Measurements from ENCODE around the gene APOBEC4.
A peak's percentile ranks its signal among the peaks of the same experiment; 100 is the strongest.
"Not testable (repeated sequence)": the region's sequence is repeated elsewhere in the genome, so short reads cannot be mapped to it uniquely, and the experiment has no call there.

Gene APOBEC4

GRCh38 chr1:183687546-183688304 is 34.6 kb upstream of the APOBEC4 start:
- Mint-ChIP-seq H3K4me1 (no peaks in the 10 kb centered on the region), H3K36me3 (ENCODE audit: insufficient read depth) (no peaks in the 10 kb centered on the region), H3K9me3 (no peaks in the 10 kb centered on the region), H3K27ac (ENCODE audit: low read depth) (no peak overlapping the region), H3K4me3 (no peak overlapping the region), H3K27me3 (peaks cover 16% of the 10 kb centered on the region)
- DNase-seq (ENCODE audit: low spot score in 2 of 2) (no peak), ATAC-seq (replicated peaks; ENCODE audit: extremely low read depth, poor library complexity, severe bottlenecking) (no peak)

DNA sequence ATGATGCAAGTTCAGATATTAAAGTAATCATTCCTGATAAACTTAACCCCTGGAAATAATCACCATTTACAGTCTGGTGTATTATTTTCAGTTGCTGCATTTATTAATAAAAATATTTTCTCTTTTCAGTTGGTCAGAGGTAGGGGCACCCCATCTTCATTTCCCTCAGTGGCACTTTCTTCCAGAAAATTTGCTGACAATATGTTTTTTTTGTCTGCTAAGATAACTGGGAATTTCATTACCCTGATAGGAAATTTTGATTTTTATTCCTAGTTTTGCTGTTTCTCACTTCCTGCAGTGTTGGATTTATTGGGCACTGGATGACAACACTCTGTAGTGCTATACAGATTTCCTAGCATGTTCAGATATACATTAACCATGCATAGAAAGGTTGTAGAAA is 33.1 kb upstream of the APOBEC4 start:
- no peak overlapping the region for H3K4me3 Mint-ChIP-seq
- H3K27me3 Mint-ChIP-seq, result peaks cover 31% of the 10 kb centered on the region
- DNase-seq (ENCODE audit: low spot score in 2 of 2), result no peak
- no peaks in the 10 kb centered on the region for H3K9me3 Mint-ChIP-seq
- no peaks in the 10 kb centered on the region for H3K4me1 Mint-ChIP-seq
- H3K27ac Mint-ChIP-seq (ENCODE audit: low read depth), result no peak overlapping the region
- H3K36me3 Mint-ChIP-seq (ENCODE audit: insufficient read depth), result no peaks in the 10 kb centered on the region
- no peak for ATAC-seq (replicated peaks; ENCODE audit: extremely low read depth, poor library complexity, severe bottlenecking)

DNA sequence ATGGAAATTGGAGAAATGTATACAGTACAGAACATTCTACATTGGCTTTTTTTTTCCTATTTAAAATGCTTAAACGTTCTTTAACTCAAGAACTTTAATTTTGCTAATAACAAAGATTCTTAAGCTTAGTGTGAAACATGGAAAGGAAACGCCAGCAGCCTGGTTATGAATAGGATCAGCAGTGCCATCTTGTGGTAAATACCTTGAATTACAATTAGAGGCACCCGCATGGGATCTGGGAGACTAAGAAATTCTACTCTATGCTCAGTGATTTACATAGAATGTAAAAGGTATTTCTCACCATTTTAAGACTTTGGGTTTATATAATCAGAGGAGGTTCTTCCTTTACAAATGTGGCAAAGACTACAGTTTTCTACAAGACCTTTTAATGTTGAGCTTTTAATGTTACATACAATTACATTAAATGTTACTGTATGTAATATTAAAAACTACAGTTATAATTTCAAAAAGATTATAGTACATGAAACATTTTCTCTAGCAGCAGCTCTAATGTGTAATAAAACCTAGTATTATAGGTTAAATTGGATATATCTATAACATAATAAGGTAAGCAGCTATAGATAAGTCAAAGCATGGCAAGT is 32.1 kb upstream of the APOBEC4 start:
- no peaks in the 10 kb centered on the region for H3K9me3 Mint-ChIP-seq
- H3K27ac Mint-ChIP-seq (ENCODE audit: low read depth), result no peak overlapping the region
- ATAC-seq (replicated peaks; ENCODE audit: extremely low read depth, poor library complexity, severe bottlenecking), result peak; percentile 60
- no peak for DNase-seq (ENCODE audit: low spot score in 2 of 2)
- H3K36me3 Mint-ChIP-seq (ENCODE audit: insufficient read depth), result no peaks in the 10 kb centered on the region
- H3K4me1 Mint-ChIP-seq, result no peaks in the 10 kb centered on the region
- H3K27me3 Mint-ChIP-seq, result peaks cover 41% of the 10 kb centered on the region
- H3K4me3 Mint-ChIP-seq, result no peak overlapping the region

DNA sequence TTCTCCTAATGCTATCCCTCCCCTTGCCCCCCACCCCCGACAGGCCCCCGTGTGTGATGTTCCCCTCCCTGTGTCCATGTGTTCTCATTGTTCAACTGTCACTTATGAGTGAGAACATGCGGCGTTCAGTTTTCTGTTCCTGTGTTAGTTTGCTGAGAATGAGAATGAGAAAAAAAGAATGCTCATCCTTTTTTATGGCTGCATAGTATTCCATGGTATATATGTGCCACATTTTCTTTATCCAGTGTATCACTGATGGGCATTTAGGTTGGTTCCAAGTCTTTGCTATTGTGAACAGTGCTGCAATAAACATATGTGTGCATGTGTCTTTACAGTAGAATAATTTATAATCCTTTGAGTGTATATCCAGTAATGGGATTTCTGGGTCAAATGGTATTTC is 26.2 kb upstream of the APOBEC4 start:
- H3K9me3 Mint-ChIP-seq; DNase-seq (ENCODE audit: low spot score in 2 of 2); H3K4me1 Mint-ChIP-seq; H3K36me3 Mint-ChIP-seq (ENCODE audit: insufficient read depth); H3K4me3 Mint-ChIP-seq; ATAC-seq (replicated peaks; ENCODE audit: extremely low read depth, poor library complexity, severe bottlenecking); H3K27ac Mint-ChIP-seq (ENCODE audit: low read depth): not testable (repeated sequence)
- peaks cover 57% of the 10 kb centered on the region for H3K27me3 Mint-ChIP-seq

GRCh38 chr1:183678819-183679218 is 25.7 kb upstream of the APOBEC4 start:
- no peaks in the 10 kb centered on the region for H3K4me1 Mint-ChIP-seq
- H3K36me3 Mint-ChIP-seq (ENCODE audit: insufficient read depth), result no peaks in the 10 kb centered on the region
- ATAC-seq (replicated peaks; ENCODE audit: extremely low read depth, poor library complexity, severe bottlenecking) (no peak), DNase-seq (ENCODE audit: low spot score in 2 of 2) (no peak)
- H3K27me3 Mint-ChIP-seq, result peaks cover 58% of the 10 kb centered on the region
- no peaks in the 10 kb centered on the region for H3K9me3 Mint-ChIP-seq
- H3K27ac Mint-ChIP-seq (ENCODE audit: low read depth), result no peak overlapping the region
- H3K4me3 Mint-ChIP-seq, result no peak overlapping the region

GRCh38 chr1:183676586-183677189 is 23.6 kb upstream of the APOBEC4 start:
- no peaks in the 10 kb centered on the region for H3K4me1 Mint-ChIP-seq
- DNase-seq (ENCODE audit: low spot score in 2 of 2) (no peak), ATAC-seq (replicated peaks; ENCODE audit: extremely low read depth, poor library complexity, severe bottlenecking) (no peak)
- H3K9me3 Mint-ChIP-seq, result no peaks in the 10 kb centered on the region
- no peaks in the 10 kb centered on the region for H3K36me3 Mint-ChIP-seq (ENCODE audit: insufficient read depth)
- H3K27ac Mint-ChIP-seq (ENCODE audit: low read depth), result no peak overlapping the region
- peaks cover 55% of the 10 kb centered on the region for H3K27me3 Mint-ChIP-seq
- no peak overlapping the region for H3K4me3 Mint-ChIP-seq

- Mint-ChIP-seq H3K36me3 (ENCODE audit: insufficient read depth) (no peaks in the 10 kb centered on the region), H3K9me3 (no peaks in the 10 kb centered on the region), H3K27ac (ENCODE audit: low read depth) (no peak overlapping the region), H3K27me3 (peaks cover 49% of the 10 kb centered on the region), H3K4me3 (no peak overlapping the region), H3K4me1 (no peaks in the 10 kb centered on the region)
- DNase-seq (ENCODE audit: low spot score in 2 of 2) (no peak), ATAC-seq (replicated peaks; ENCODE audit: extremely low read depth, poor library complexity, severe bottlenecking) (no peak)
Observed at GRCh38 chr1:183675883-183676585, 22.9 kb upstream of the APOBEC4 start.

GRCh38 chr1:183675381-183675780 is 22.3 kb upstream of the APOBEC4 start:
- Mint-ChIP-seq H3K27ac (ENCODE audit: low read depth) (no peak overlapping the region), H3K27me3 (peaks cover 42% of the 10 kb centered on the region), H3K36me3 (ENCODE audit: insufficient read depth) (peaks cover 2% of the 10 kb centered on the region), H3K9me3 (no peaks in the 10 kb centered on the region), H3K4me3 (no peak overlapping the region), H3K4me1 (no peaks in the 10 kb centered on the region)
- ATAC-seq (replicated peaks; ENCODE audit: extremely low read depth, poor library complexity, severe bottlenecking), result no peak
- no peak for DNase-seq (ENCODE audit: low spot score in 2 of 2)

- DNase-seq (ENCODE audit: low spot score in 2 of 2), result no peak
- Mint-ChIP-seq H3K4me3 (no peak overlapping the region), H3K36me3 (ENCODE audit: insufficient read depth) (peaks cover 2% of the 10 kb centered on the region), H3K9me3 (no peaks in the 10 kb centered on the region), H3K4me1 (no peaks in the 10 kb centered on the region), H3K27me3 (peaks cover 38% of the 10 kb centered on the region), H3K27ac (ENCODE audit: low read depth) (no peak overlapping the region)
- ATAC-seq (replicated peaks; ENCODE audit: extremely low read depth, poor library complexity, severe bottlenecking), result no peak
Observed at GRCh38 chr1:183674886-183675285, 21.8 kb upstream of the APOBEC4 start.

DNA sequence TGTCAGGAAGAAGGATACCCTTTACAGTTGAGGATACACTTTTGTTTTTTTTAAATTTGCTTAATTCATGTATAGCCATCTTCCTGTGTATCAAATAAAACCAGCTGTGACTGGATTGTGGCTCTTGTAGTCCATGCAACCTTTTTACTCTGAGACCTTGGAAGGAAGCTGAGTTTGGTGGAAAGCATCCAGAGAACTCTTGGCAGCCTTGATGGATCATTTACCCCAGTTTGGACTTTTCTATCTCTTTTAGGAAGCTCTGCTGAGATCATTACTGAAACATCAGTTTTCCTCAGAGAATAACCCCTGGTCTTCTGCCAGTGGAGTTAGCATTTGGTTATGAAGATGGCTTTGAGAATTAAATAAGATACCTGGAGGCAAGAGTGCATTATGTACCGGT is 21.2 kb upstream of the APOBEC4 start:
- Mint-ChIP-seq H3K36me3 (ENCODE audit: insufficient read depth) (peaks cover 2% of the 10 kb centered on the region), H3K27me3 (peaks cover 38% of the 10 kb centered on the region), H3K4me3 (no peak overlapping the region), H3K27ac (ENCODE audit: low read depth) (no peak overlapping the region), H3K9me3 (no peaks in the 10 kb centered on the region), H3K4me1 (no peaks in the 10 kb centered on the region)
- no peak for ATAC-seq (replicated peaks; ENCODE audit: extremely low read depth, poor library complexity, severe bottlenecking)
- no peak for DNase-seq (ENCODE audit: low spot score in 2 of 2)

- no peak for ATAC-seq (replicated peaks; ENCODE audit: extremely low read depth, poor library complexity, severe bottlenecking)
- H3K27me3 Mint-ChIP-seq, result peaks cover 38% of the 10 kb centered on the region
- peaks cover 2% of the 10 kb centered on the region for H3K36me3 Mint-ChIP-seq (ENCODE audit: insufficient read depth)
- H3K4me3 Mint-ChIP-seq, result no peak overlapping the region
- no peak overlapping the region for H3K27ac Mint-ChIP-seq (ENCODE audit: low read depth)
- H3K9me3 Mint-ChIP-seq, result no peaks in the 10 kb centered on the region
- no peak for DNase-seq (ENCODE audit: low spot score in 2 of 2)
- H3K4me1 Mint-ChIP-seq, result no peaks in the 10 kb centered on the region
Observed at GRCh38 chr1:183673605-183674323, 20.6 kb upstream of the APOBEC4 start.

GRCh38 chr1:183670169-183670568 is 17.1 kb upstream of the APOBEC4 start:
- Mint-ChIP-seq H3K27me3 (peaks cover 32% of the 10 kb centered on the region), H3K4me1 (no peaks in the 10 kb centered on the region), H3K4me3 (no peak overlapping the region), H3K27ac (ENCODE audit: low read depth) (no peak overlapping the region), H3K36me3 (ENCODE audit: insufficient read depth) (peaks cover 2% of the 10 kb centered on the region), H3K9me3 (no peaks in the 10 kb centered on the region)
- no peak for DNase-seq (ENCODE audit: low spot score in 2 of 2)
- ATAC-seq (replicated peaks; ENCODE audit: extremely low read depth, poor library complexity, severe bottlenecking), result no peak

Measured in central memory CD8-positive, alpha-beta T cell (primary cell).